BE2C (cell line): ENCODE results near the gene LHX1.

Source experiments
- DNase-seq: peaks from one replicate; pipeline ENCODE4 v3.0.0-alpha.2; 2020
- H3K27me3 ChIP-seq: fragments of 250-450 bp; sonication (Bioruptor Pico); 2 replicates; pipeline ENCODE4 v1.5.1; 2020; ENCODE audit warnings: mild to moderate bottlenecking
- H3K36me3 ChIP-seq: fragments of 250-450 bp; sonication (Bioruptor Pico); 2 replicates; pipeline ENCODE4 v1.5.1; 2020; ENCODE audit warnings: mild to moderate bottlenecking
- H3K4me1 ChIP-seq: fragments of 250-450 bp; sonication (Bioruptor Pico); 2 replicates; pipeline ENCODE4 v1.5.1; 2020
- H3K4me3 ChIP-seq: 2 replicates; pipeline ENCODE4 v1.5.1; 2011; ENCODE audit warnings: low read depth, low read length
- H3K9me3 ChIP-seq: fragments of 250-450 bp; sonication (Bioruptor Pico); 2 replicates; pipeline ENCODE4 v1.5.1; 2020
- TF ChIP-seq, protein P1 (sequence below): IDR thresholded peaks from 2 replicates; pipeline ENCODE4 v1.5.1; 2012; ENCODE audit warnings: mild to moderate bottlenecking, low read depth, low read length

Gene LHX1

DNA sequence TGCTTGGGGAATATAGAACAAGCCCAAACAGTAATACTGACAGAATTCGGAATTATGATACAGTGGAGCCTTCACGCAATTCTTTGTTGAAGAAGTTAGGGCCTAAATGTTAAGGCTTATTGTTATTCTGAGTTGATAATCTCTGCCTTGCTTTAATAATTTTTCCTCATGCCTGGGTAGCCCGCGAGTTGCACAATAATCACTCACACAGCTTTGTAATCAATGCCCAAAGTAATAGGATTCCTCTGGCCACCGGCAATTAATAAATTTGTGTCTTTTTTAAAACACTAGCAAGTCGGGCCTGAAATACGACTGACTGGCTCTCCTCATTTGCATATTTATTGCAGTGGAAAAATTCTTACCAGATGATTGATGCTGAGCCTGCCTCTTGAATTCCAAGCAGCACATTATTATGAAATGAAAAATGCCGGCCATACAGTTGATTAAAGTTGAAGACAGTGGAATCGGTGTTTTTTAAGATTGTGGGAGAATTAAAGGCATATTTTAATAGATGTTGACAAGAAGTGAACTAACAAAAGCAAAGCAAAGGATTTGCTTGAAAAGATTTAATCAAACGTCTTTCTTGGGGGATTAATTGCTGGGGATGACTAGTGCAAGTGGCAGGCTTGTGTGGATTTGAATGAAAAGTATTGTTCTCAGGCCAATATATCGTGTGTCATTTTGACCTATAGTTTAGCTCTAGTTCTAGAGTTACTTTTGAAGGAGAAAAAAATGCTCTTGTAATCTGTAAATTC is 41.7 kb downstream of the LHX1 start:
- H3K9me3 ChIP-seq: no peaks in the 10 kb centered on the region
- no peaks in the 10 kb centered on the region; the same call in 1 of the 2 replicates for H3K4me1 ChIP-seq
- H3K4me3 ChIP-seq: no peak overlapping the region
- H3K36me3 ChIP-seq: no peaks in the 10 kb centered on the region; the same call in 1 of the 2 replicates
- no peak for DNase-seq
- TF ChIP-seq, protein P1, sequence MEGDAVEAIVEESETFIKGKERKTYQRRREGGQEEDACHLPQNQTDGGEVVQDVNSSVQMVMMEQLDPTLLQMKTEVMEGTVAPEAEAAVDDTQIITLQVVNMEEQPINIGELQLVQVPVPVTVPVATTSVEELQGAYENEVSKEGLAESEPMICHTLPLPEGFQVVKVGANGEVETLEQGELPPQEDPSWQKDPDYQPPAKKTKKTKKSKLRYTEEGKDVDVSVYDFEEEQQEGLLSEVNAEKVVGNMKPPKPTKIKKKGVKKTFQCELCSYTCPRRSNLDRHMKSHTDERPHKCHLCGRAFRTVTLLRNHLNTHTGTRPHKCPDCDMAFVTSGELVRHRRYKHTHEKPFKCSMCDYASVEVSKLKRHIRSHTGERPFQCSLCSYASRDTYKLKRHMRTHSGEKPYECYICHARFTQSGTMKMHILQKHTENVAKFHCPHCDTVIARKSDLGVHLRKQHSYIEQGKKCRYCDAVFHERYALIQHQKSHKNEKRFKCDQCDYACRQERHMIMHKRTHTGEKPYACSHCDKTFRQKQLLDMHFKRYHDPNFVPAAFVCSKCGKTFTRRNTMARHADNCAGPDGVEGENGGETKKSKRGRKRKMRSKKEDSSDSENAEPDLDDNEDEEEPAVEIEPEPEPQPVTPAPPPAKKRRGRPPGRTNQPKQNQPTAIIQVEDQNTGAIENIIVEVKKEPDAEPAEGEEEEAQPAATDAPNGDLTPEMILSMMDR: no peak
- H3K27me3 ChIP-seq: no peaks in the 10 kb centered on the region

DNA sequence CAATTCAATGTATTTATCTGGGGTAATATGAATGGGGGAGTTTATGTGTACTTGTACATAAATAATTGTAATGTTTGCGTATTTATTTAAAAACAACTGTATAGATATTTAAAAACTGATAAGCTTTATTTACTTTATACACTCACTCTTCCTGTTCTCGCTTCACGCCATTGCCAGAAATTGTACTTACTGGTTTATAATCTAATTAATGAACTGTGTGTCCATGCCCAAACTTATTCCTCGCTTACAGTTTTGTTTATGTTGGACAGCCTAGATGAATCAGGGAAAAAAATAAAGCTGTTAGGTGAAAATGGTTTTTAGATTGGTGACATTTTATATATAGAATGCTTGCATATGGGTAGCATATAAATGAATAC is 42.3 kb downstream of the LHX1 start:
- H3K4me1 ChIP-seq: no peaks in the 10 kb centered on the region; the same call in 1 of the 2 replicates
- no peaks in the 10 kb centered on the region for H3K9me3 ChIP-seq
- no peak for DNase-seq

GRCh38 chr17:36980280-36980761 is 43.0 kb downstream of the LHX1 start:
- no peak for DNase-seq
- no peaks in the 10 kb centered on the region for H3K27me3 ChIP-seq
- H3K4me1 ChIP-seq: no peaks in the 10 kb centered on the region; the same call in 1 of the 2 replicates
- no peaks in the 10 kb centered on the region for H3K9me3 ChIP-seq
- H3K4me3 ChIP-seq: no peak overlapping the region
- H3K36me3 ChIP-seq: no peaks in the 10 kb centered on the region; the same call in 1 of the 2 replicates
- TF ChIP-seq, protein P1: no peak

More for the DNA sequence above, 42.3 kb downstream of the LHX1 start:
- TF ChIP-seq, protein P1: no peak
- H3K27me3 ChIP-seq: no peaks in the 10 kb centered on the region
- H3K36me3 ChIP-seq: no peaks in the 10 kb centered on the region; the same call in 1 of the 2 replicates
- H3K4me3 ChIP-seq: no peak overlapping the region

DNA sequence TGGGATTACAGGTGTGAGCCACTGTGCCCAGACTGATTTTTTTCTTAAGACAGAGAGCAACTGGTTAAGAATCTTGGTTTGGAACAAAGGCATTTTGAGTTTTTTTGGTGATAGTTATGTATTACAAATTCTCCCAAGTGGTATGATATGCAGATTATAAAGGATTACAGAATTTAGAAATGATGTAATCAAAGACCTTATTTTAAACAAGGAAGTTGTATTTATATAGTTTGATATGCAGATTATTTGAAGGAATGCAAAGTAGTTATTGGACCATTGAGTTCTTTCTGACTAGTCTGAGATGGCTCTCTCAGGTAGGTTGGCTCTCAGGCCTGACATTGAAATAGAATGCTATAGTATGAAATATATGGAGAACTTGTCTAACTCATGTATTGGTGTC is 46.3 kb downstream of the LHX1 start:
- TF ChIP-seq, protein P1: no peak
- no peaks in the 10 kb centered on the region; the same call in 1 of the 2 replicates for H3K4me1 ChIP-seq
- DNase-seq: no peak

GRCh38 chr17:36989173-36989572 is 51.9 kb downstream of the LHX1 start:
- Histone ChIP-seq H3K9me3 (no peaks in the 10 kb centered on the region), H3K4me1 (peaks cover 25% of the 10 kb centered on the region), H3K4me3 (no peak overlapping the region), H3K27me3 (no peaks in the 10 kb centered on the region), H3K36me3 (peaks cover 40% of the 10 kb centered on the region)
- TF ChIP-seq, protein P1: no peak
- no peak for DNase-seq

More for the DNA sequence above, 46.3 kb downstream of the LHX1 start:
- no peak overlapping the region for H3K4me3 ChIP-seq
- H3K36me3 ChIP-seq: peaks cover 11% of the 10 kb centered on the region
- no peaks in the 10 kb centered on the region for H3K9me3 ChIP-seq
- H3K27me3 ChIP-seq: no peaks in the 10 kb centered on the region

GRCh38 chr17:36992701-36993100 is 55.4 kb downstream of the LHX1 start:
- peaks cover 25% of the 10 kb centered on the region for H3K4me1 ChIP-seq
- H3K27me3 ChIP-seq: no peaks in the 10 kb centered on the region
- TF ChIP-seq, protein P1: no peak
- peaks cover 72% of the 10 kb centered on the region for H3K36me3 ChIP-seq
- H3K9me3 ChIP-seq: no peaks in the 10 kb centered on the region
- H3K4me3 ChIP-seq: no peak overlapping the region
- peak; percentile 37 for DNase-seq
